ENCODE data around the gene KCTD13.

- TF ChIP-seq EZH2 (IDR thresholded peaks at IDR 0.05) (no peak), POLR2A (IDR thresholded peaks at IDR 0.05; ENCODE audit: borderline replicate concordance, extremely low read depth, insufficient read depth, insufficient read length) (no peak), CBX3 (IDR thresholded peaks at IDR 0.05; ENCODE audit: low read depth) (no peak)
- TF ChIP-seq, protein P1, sequence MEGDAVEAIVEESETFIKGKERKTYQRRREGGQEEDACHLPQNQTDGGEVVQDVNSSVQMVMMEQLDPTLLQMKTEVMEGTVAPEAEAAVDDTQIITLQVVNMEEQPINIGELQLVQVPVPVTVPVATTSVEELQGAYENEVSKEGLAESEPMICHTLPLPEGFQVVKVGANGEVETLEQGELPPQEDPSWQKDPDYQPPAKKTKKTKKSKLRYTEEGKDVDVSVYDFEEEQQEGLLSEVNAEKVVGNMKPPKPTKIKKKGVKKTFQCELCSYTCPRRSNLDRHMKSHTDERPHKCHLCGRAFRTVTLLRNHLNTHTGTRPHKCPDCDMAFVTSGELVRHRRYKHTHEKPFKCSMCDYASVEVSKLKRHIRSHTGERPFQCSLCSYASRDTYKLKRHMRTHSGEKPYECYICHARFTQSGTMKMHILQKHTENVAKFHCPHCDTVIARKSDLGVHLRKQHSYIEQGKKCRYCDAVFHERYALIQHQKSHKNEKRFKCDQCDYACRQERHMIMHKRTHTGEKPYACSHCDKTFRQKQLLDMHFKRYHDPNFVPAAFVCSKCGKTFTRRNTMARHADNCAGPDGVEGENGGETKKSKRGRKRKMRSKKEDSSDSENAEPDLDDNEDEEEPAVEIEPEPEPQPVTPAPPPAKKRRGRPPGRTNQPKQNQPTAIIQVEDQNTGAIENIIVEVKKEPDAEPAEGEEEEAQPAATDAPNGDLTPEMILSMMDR (IDR thresholded peaks at IDR 0.05 in 2 of 3, conservative IDR thresholded peaks at IDR 0.05 in 1 of 3; ENCODE audit: borderline replicate concordance in 1 of 3, insufficient read depth in 1 of 3, low read depth in 2 of 3, low read length in 2 of 3) = no peak
These were observed 20.4 kb downstream of the KCTD13 start for GRCh38 chr16:29905668-29906067.

Measured in HCT116 (cell line).